GM19043 (cell line): ENCODE data around the gene REPS2.
"Not testable (repeated sequence)": the region's sequence is repeated elsewhere in the genome, so short reads cannot be mapped to it uniquely, and the experiment has no call there.

Experiments used
- ATAC-seq: cut with Tn5 transposase; IDR thresholded peaks from one replicate; pipeline ENCODE4 v1.9.1; 2021; ENCODE audit warnings: low read depth; ENCODE audit not compliant: unreplicated experiment

The REPS2 gene

DNA sequence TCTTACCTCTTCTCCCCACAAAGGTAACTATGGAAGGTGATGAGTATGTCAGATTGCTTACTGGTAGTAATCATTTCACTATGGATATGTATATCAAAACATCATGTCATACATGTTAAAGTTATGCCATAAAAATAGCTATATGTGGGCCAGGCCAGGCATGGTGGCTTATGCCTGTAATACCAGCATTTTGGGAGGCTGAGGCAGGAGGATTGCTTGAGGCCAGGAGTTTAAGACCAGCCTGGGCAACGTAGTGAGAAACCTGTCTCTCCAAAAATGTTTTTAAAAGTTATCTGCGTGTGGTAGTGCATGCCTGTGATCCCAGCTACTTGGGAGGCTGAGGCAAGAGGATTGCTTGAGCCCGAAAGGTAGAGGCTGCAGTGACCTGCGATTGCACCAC lies 16.2 kb downstream of the REPS2 start:
- not testable (repeated sequence) for ATAC-seq

- no peak for ATAC-seq
Observed at GRCh38 chrX:16963216-16963615, 16.8 kb downstream of the REPS2 start.

- ATAC-seq = not testable (repeated sequence)
Observed at GRCh38 chrX:16964976-16965375, 18.5 kb downstream of the REPS2 start.

- no peak for ATAC-seq
Observed at GRCh38 chrX:16966752-16967448, 20.4 kb downstream of the REPS2 start.

DNA sequence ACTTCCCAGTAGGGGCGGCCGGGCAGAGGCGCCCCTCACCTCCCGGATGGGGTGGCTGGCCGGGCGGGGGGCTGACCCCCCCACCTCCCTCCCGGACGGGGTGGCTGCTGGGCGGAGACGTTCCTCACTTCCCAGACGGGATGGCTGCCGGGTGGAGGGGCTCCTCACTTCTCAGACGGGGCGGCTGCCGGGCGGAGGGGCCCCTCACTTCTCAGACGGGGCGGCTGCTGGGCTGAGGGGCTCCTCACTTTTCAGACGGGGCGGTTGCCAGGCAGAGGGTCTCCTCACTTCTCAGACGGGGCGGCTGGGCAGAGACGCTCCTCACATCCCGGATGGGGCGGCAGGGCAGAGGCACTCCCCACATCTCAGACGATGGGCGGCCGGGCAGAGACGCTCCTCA lies 22.3 kb downstream of the REPS2 start:
- not testable (repeated sequence) for ATAC-seq

- no peak for ATAC-seq
Observed at GRCh38 chrX:16970977-16971376, 24.5 kb downstream of the REPS2 start.

DNA sequence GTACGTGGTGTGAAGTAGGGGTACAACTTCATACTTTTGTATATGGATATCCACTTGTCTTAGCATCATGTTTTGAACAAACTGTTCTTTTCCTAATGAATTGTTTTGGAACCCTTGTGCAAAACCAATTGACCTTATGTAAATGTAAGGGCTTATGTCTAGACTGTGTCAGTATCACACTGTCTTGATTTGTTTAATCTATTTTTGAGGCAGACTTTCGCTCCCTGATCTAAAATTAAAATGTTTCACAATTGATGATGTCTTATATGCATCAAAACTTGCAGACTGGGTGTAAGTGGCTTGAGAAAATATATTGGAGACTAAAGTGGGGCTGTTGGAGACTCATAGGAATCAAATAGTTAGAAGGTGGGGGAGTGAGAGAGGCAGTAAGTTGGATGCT lies 25.2 kb downstream of the REPS2 start:
- no peak for ATAC-seq

DNA sequence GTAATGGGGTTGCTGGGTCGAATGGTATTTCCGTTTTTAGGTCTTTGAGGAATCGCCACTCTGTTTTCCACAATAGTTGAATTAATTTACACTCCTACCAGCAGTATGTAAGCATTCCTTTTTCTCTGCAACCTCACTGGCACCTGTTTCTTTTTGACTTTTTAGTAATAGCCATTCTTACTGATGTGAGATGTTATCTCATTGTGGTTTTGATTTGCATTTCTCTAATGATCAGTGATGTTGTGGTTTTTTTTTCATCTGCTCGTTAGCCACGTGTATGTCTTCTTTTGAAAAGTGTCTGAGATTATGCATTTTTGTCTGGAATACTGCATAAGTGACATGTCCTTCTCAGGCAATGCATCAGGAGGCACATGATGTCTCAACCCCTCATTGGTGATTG lies 28.8 kb downstream of the REPS2 start:
- ATAC-seq = no peak

DNA sequence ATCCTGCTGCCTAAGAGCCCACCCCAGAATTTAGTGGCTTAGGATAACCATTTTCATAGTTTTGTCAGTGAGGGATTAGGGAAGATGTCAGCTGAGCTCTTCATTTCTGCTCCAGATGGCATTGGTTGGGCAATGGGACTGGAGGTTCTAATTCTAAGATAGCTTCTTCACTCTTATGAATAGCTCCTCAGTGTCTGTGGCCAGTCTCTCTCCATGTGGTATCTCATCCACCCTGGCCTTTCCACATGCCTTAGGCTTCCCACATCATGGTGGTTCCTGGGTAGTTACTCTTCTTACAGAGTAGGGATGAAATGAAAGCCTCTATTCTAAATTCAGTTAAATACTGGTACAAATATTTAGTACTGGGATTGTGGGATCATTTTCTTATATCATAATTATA lies 31.3 kb downstream of the REPS2 start:
- ATAC-seq = no peak

DNA sequence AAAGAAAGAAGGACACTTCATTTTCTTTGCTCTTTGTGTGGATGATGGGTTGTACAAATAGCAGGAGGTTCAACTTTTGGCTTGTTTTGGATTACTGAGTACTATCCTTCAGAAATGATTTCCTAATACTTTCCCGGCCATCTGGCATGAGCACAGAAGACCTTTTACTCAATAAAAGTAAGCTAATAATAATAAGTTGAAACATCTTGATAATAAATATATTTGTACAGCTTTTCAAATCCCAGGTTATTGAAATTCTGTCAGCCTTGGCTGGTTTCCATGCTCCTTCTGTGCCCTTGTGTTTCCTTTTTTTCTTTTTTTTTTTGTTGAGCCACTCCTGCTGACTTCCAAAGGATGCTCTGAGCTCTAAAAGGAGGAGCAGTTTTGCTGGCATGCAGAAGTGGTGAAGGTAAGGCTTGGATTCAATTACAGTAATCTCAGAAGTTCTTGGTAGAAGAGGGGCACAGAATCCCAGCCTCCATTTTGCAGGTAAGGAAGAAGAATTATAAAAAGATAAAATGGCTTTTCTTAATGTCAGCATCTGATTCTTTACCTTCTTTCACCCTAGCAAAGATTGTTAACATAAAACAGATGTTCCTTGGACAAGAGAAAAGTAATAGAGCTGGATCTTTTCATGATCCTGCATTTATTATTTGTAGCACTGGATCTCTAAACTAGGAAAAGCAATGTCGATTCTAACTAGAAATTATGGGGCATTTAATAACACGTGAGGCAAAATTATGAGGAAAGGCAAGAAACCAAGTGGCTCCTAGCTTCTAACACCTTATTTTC lies 31.9 kb downstream of the REPS2 start:
- no peak for ATAC-seq

DNA sequence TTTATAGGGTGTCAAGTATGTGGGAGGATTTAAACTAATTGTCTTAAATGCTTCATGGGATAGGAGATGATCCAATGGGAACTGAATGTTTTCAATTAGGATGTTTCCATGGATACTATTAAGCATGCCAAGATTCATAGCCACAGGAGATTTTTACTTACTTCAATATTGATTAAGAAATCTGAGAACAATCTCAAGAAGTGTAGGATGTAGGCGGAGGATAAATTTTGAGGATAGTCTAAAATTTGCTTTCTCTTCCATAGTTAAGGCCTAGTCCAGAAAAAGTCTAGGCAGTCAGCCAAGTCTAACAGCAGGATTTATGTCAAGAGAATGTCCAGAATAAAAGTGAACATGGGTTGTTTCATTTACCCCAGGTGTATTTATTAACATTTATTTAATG lies 32.8 kb downstream of the REPS2 start:
- ATAC-seq = no peak

- no peak for ATAC-seq
Observed at GRCh38 chrX:16981209-16981608, 34.8 kb downstream of the REPS2 start.

GRCh38 chrX:16981980-16982379 lies 35.5 kb downstream of the REPS2 start:
- ATAC-seq = no peak

- ATAC-seq = no peak
Observed at GRCh38 chrX:16983051-16983450, 36.6 kb downstream of the REPS2 start.

DNA sequence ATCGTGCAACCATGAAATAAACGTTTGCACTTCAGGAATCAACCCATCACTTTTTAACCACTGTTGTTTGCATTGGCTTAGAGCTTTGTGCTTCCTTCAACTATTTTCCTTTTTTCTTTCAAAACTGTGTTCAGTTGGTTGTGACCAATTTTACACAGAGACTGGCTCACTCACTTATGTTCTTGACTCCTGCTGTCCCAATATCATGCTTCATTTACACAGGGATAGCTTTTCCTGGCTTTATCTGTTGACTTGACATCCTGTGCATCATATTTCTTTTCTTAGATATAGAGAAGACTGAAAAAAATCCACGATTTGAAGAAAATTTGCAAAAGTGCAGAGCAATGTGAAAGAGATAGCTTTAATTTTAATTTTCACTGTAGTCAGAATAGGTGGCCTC lies 38.8 kb downstream of the REPS2 start:
- no peak for ATAC-seq

- ATAC-seq = no peak
Observed at GRCh38 chrX:16986169-16986568, 39.7 kb downstream of the REPS2 start.

- no peak for ATAC-seq
Observed at GRCh38 chrX:16989750-16990149, 43.3 kb downstream of the REPS2 start.

- no peak for ATAC-seq
Observed at GRCh38 chrX:16990839-16991238, 44.4 kb downstream of the REPS2 start.

- ATAC-seq = no peak
Observed at GRCh38 chrX:16992445-16992844, 46.0 kb downstream of the REPS2 start.

GRCh38 chrX:16992951-16993350 lies 46.5 kb downstream of the REPS2 start:
- no peak for ATAC-seq

- no peak for ATAC-seq
Observed at GRCh38 chrX:16993791-16994318, 47.4 kb downstream of the REPS2 start.

GRCh38 chrX:16994736-16995135 lies 48.3 kb downstream of the REPS2 start:
- no peak for ATAC-seq
